HG02852 (cell line): ENCODE measurements around the gene APOL5.
"Not testable (repeated sequence)": the region's sequence is repeated elsewhere in the genome, so short reads cannot be mapped to it uniquely, and the experiment has no call there.

Experiments used
- ATAC-seq: cut with Tn5 transposase; IDR thresholded peaks from one replicate; pipeline ENCODE4 v1.9.1; 2021; ENCODE audit warnings: mild to moderate bottlenecking, moderate library complexity; ENCODE audit not compliant: unreplicated experiment

Gene APOL5

GRCh38 chr22:35708917-35709316, 8.8 kb upstream of the APOL5 start:
- no peak for ATAC-seq

- ATAC-seq: no peak
These were observed 6.3 kb upstream of the APOL5 start for GRCh38 chr22:35711336-35711735.

GRCh38 chr22:35712672-35713071, 5.0 kb upstream of the APOL5 start:
- no peak for ATAC-seq

GRCh38 chr22:35719212-35719875, 1.7 kb downstream of the APOL5 start:
- no peak for ATAC-seq

GRCh38 chr22:35721960-35722359, 4.3 kb downstream of the APOL5 start:
- no peak for ATAC-seq

GRCh38 chr22:35725521-35725920, 7.8 kb downstream of the APOL5 start:
- no peak for ATAC-seq

- no peak for ATAC-seq
These were observed 8.7 kb downstream of the APOL5 start for GRCh38 chr22:35726398-35726797.

GRCh38 chr22:35726933-35727332, 9.3 kb downstream of the APOL5 start:
- ATAC-seq: no peak

- ATAC-seq: no peak
These were observed 9.8 kb downstream of the APOL5 start for GRCh38 chr22:35727436-35727835.

GRCh38 chr22:35728639-35729308, 11.1 kb downstream of the APOL5 start:
- ATAC-seq: no peak

GRCh38 chr22:35729309-35729698, 11.6 kb downstream of the APOL5 start:
- ATAC-seq: no peak

GRCh38 chr22:35731321-35731720, 13.6 kb downstream of the APOL5 start:
- no peak for ATAC-seq

GRCh38 chr22:35732116-35732515, 14.4 kb downstream of the APOL5 start:
- ATAC-seq: no peak

- ATAC-seq: no peak
These were observed 15.4 kb downstream of the APOL5 start for GRCh38 chr22:35733036-35733435.

GRCh38 chr22:35733791-35734516, 16.3 kb downstream of the APOL5 start:
- no peak for ATAC-seq

GRCh38 chr22:35734517-35734827, 16.8 kb downstream of the APOL5 start:
- ATAC-seq: no peak

- no peak for ATAC-seq
These were observed 17.9 kb downstream of the APOL5 start for GRCh38 chr22:35735542-35735941.

- no peak for ATAC-seq
These were observed 18.5 kb downstream of the APOL5 start for GRCh38 chr22:35736166-35736565.

GRCh38 chr22:35736701-35737100, 19.0 kb downstream of the APOL5 start:
- no peak for ATAC-seq

GRCh38 chr22:35737886-35738285, 20.2 kb downstream of the APOL5 start:
- ATAC-seq: not testable (repeated sequence)

GRCh38 chr22:35739076-35739930, 21.6 kb downstream of the APOL5 start:
- no peak for ATAC-seq
